ENCODE data around the gene ZNF76.
A peak's percentile ranks its signal among the peaks of the same experiment; 100 is the strongest.
"Not testable (repeated sequence)": the region's sequence is repeated elsewhere in the genome, so short reads cannot be mapped to it uniquely, and the experiment has no call there.

The ZNF76 gene

GRCh38 chr6:35305117-35305516, 45.6 kb downstream of the ZNF76 start:
- Histone ChIP-seq H3K4me1 (ENCODE audit: control insufficient read depth, insufficient read depth, low read length) (no peaks in the 10 kb centered on the region), H3K9me3 (ENCODE audit: control insufficient read depth, low read length) (no peaks in the 10 kb centered on the region), H3K36me3 (ENCODE audit: control insufficient read depth, insufficient read depth, low read length, severe bottlenecking) (no peaks in the 10 kb centered on the region), H3K9ac (ENCODE audit: low read length) (no peak overlapping the region), H3K4me3 (ENCODE audit: low read length) (no peak overlapping the region), H3K27me3 (replicated peaks; ENCODE audit: control insufficient read depth, insufficient read depth, low read length) (no peaks in the 10 kb centered on the region)
- DNase-seq (ENCODE audit: low read depth), result no peak

GRCh38 chr6:35307138-35307537, 47.6 kb downstream of the ZNF76 start:
- not testable (repeated sequence) for H3K4me1 ChIP-seq (ENCODE audit: control insufficient read depth, insufficient read depth, low read length); H3K9ac ChIP-seq (ENCODE audit: low read length); DNase-seq (ENCODE audit: low read depth); H3K9me3 ChIP-seq (ENCODE audit: control insufficient read depth, low read length); H3K36me3 ChIP-seq (ENCODE audit: control insufficient read depth, insufficient read depth, low read length, severe bottlenecking); H3K4me3 ChIP-seq (ENCODE audit: low read length)
- peaks cover 13% of the 10 kb centered on the region for H3K27me3 ChIP-seq (replicated peaks; ENCODE audit: control insufficient read depth, insufficient read depth, low read length)

GRCh38 chr6:35308543-35308942, 49.0 kb downstream of the ZNF76 start:
- H3K4me1 ChIP-seq (ENCODE audit: control insufficient read depth, insufficient read depth, low read length); H3K9me3 ChIP-seq (ENCODE audit: control insufficient read depth, low read length); H3K36me3 ChIP-seq (ENCODE audit: control insufficient read depth, insufficient read depth, low read length, severe bottlenecking); H3K9ac ChIP-seq (ENCODE audit: low read length); DNase-seq (ENCODE audit: low read depth); H3K4me3 ChIP-seq (ENCODE audit: low read length): not testable (repeated sequence)
- H3K27me3 ChIP-seq (replicated peaks; ENCODE audit: control insufficient read depth, insufficient read depth, low read length), result peaks cover 15% of the 10 kb centered on the region

- H3K9ac ChIP-seq (ENCODE audit: low read length), result no peak overlapping the region
- no peak for DNase-seq (ENCODE audit: low read depth)
- H3K36me3 ChIP-seq (ENCODE audit: control insufficient read depth, insufficient read depth, low read length, severe bottlenecking), result no peaks in the 10 kb centered on the region
- no peaks in the 10 kb centered on the region for H3K4me1 ChIP-seq (ENCODE audit: control insufficient read depth, insufficient read depth, low read length)
- H3K27me3 ChIP-seq (replicated peaks; ENCODE audit: control insufficient read depth, insufficient read depth, low read length), result peaks cover 16% of the 10 kb centered on the region
- H3K9me3 ChIP-seq (ENCODE audit: control insufficient read depth, low read length), result no peaks in the 10 kb centered on the region
- no peak overlapping the region for H3K4me3 ChIP-seq (ENCODE audit: low read length)
Observed at GRCh38 chr6:35309611-35310264, 50.2 kb downstream of the ZNF76 start.

- H3K9ac ChIP-seq (ENCODE audit: low read length), result no peak overlapping the region
- no peaks in the 10 kb centered on the region for H3K4me1 ChIP-seq (ENCODE audit: control insufficient read depth, insufficient read depth, low read length)
- no peak overlapping the region for H3K4me3 ChIP-seq (ENCODE audit: low read length)
- H3K9me3 ChIP-seq (ENCODE audit: control insufficient read depth, low read length), result no peaks in the 10 kb centered on the region
- peaks cover 19% of the 10 kb centered on the region for H3K27me3 ChIP-seq (replicated peaks; ENCODE audit: control insufficient read depth, insufficient read depth, low read length)
- H3K36me3 ChIP-seq (ENCODE audit: control insufficient read depth, insufficient read depth, low read length, severe bottlenecking), result no peaks in the 10 kb centered on the region
- no peak for DNase-seq (ENCODE audit: low read depth)
Observed at GRCh38 chr6:35310265-35310831, 50.8 kb downstream of the ZNF76 start.

- H3K9me3 ChIP-seq (ENCODE audit: control insufficient read depth, low read length), result no peaks in the 10 kb centered on the region
- H3K36me3 ChIP-seq (ENCODE audit: control insufficient read depth, insufficient read depth, low read length, severe bottlenecking), result no peaks in the 10 kb centered on the region
- H3K4me1 ChIP-seq (ENCODE audit: control insufficient read depth, insufficient read depth, low read length), result no peaks in the 10 kb centered on the region
- H3K27me3 ChIP-seq (replicated peaks; ENCODE audit: control insufficient read depth, insufficient read depth, low read length), result peaks cover 19% of the 10 kb centered on the region
- no peak for DNase-seq (ENCODE audit: low read depth)
- no peak overlapping the region for H3K4me3 ChIP-seq (ENCODE audit: low read length)
- H3K9ac ChIP-seq (ENCODE audit: low read length), result no peak overlapping the region
Observed at GRCh38 chr6:35311390-35312075, 52.0 kb downstream of the ZNF76 start.

- H3K4me3 ChIP-seq (ENCODE audit: low read length), result no peak overlapping the region
- no peaks in the 10 kb centered on the region for H3K36me3 ChIP-seq (ENCODE audit: control insufficient read depth, insufficient read depth, low read length, severe bottlenecking)
- no peaks in the 10 kb centered on the region for H3K4me1 ChIP-seq (ENCODE audit: control insufficient read depth, insufficient read depth, low read length)
- no peaks in the 10 kb centered on the region for H3K9me3 ChIP-seq (ENCODE audit: control insufficient read depth, low read length)
- no peak overlapping the region for H3K9ac ChIP-seq (ENCODE audit: low read length)
- no peak for DNase-seq (ENCODE audit: low read depth)
- peaks cover 22% of the 10 kb centered on the region for H3K27me3 ChIP-seq (replicated peaks; ENCODE audit: control insufficient read depth, insufficient read depth, low read length)
Observed at GRCh38 chr6:35312076-35312800, 52.7 kb downstream of the ZNF76 start.

GRCh38 chr6:35312807-35313206, 53.3 kb downstream of the ZNF76 start:
- no peak overlapping the region for H3K9ac ChIP-seq (ENCODE audit: low read length)
- H3K9me3 ChIP-seq (ENCODE audit: control insufficient read depth, low read length), result no peaks in the 10 kb centered on the region
- no peaks in the 10 kb centered on the region for H3K4me1 ChIP-seq (ENCODE audit: control insufficient read depth, insufficient read depth, low read length)
- H3K4me3 ChIP-seq (ENCODE audit: low read length), result no peak overlapping the region
- H3K36me3 ChIP-seq (ENCODE audit: control insufficient read depth, insufficient read depth, low read length, severe bottlenecking), result no peaks in the 10 kb centered on the region
- no peak for DNase-seq (ENCODE audit: low read depth)
- peaks cover 26% of the 10 kb centered on the region for H3K27me3 ChIP-seq (replicated peaks; ENCODE audit: control insufficient read depth, insufficient read depth, low read length)

- Histone ChIP-seq H3K27me3 (replicated peaks; ENCODE audit: control insufficient read depth, insufficient read depth, low read length) (peaks cover 27% of the 10 kb centered on the region), H3K4me3 (ENCODE audit: low read length) (peak overlapping the region; percentile 85), H3K9ac (ENCODE audit: low read length) (peak overlapping the region; percentile 55), H3K9me3 (ENCODE audit: control insufficient read depth, low read length) (no peaks in the 10 kb centered on the region), H3K36me3 (ENCODE audit: control insufficient read depth, insufficient read depth, low read length, severe bottlenecking) (no peaks in the 10 kb centered on the region), H3K4me1 (ENCODE audit: control insufficient read depth, insufficient read depth, low read length) (peaks cover 5% of the 10 kb centered on the region)
- DNase-seq (ENCODE audit: low read depth), result peak; percentile 34
Observed at GRCh38 chr6:35317483-35318195, 58.1 kb downstream of the ZNF76 start.

- H3K4me3 ChIP-seq (ENCODE audit: low read length), result peak overlapping the region; percentile 85
- no peaks in the 10 kb centered on the region for H3K36me3 ChIP-seq (ENCODE audit: control insufficient read depth, insufficient read depth, low read length, severe bottlenecking)
- DNase-seq (ENCODE audit: low read depth), result peak; percentile 87
Observed at GRCh38 chr6:35318196-35319171, 58.9 kb downstream of the ZNF76 start.

More at GRCh38 chr6:35318196-35319171, 58.9 kb downstream of the ZNF76 start:
- no peaks in the 10 kb centered on the region for H3K9me3 ChIP-seq (ENCODE audit: control insufficient read depth, low read length)
- H3K4me1 ChIP-seq (ENCODE audit: control insufficient read depth, insufficient read depth, low read length), result peaks cover 5% of the 10 kb centered on the region
- peaks cover 27% of the 10 kb centered on the region for H3K27me3 ChIP-seq (replicated peaks; ENCODE audit: control insufficient read depth, insufficient read depth, low read length)
- H3K9ac ChIP-seq (ENCODE audit: low read length), result peak overlapping the region; percentile 55

Data from adipocyte (in vitro differentiated cells).